HS-5 (cell line): ENCODE data around the gene DIAPH1.

Source experiments
- DNase-seq: peaks from one replicate; pipeline ENCODE4 v3.0.0-alpha.2; 2012; ENCODE audit warnings: low read depth

DIAPH1 gene

GRCh38 chr5:141618804-141619554 lies at the start of gene DIAPH1:
TSS of gene DIAPH1 (minus strand) at chr5:141619000. CDS start at chr5:141618914, 86 bp downstream.
- peak; percentile 69 for DNase-seq

- DNase-seq, result no peak
Measured at GRCh38 chr5:141665995-141666940, 47.5 kb upstream of the DIAPH1 start.

GRCh38 chr5:141664733-141665461 lies 46.1 kb upstream of the DIAPH1 start:
- no peak for DNase-seq

GRCh38 chr5:141663506-141663905 lies 44.7 kb upstream of the DIAPH1 start:
- no peak for DNase-seq

- no peak for DNase-seq
Measured at GRCh38 chr5:141662028-141662427, 43.2 kb upstream of the DIAPH1 start.

- DNase-seq, result peak; percentile 82
Measured at GRCh38 chr5:141657937-141658545, 39.2 kb upstream of the DIAPH1 start.

GRCh38 chr5:141657404-141657803 lies 38.6 kb upstream of the DIAPH1 start:
- no peak for DNase-seq

- no peak for DNase-seq
Measured at GRCh38 chr5:141656396-141656795, 37.6 kb upstream of the DIAPH1 start.

- no peak for DNase-seq
Measured at GRCh38 chr5:141655020-141655419, 36.2 kb upstream of the DIAPH1 start.

- peak; percentile 84 for DNase-seq
Measured at GRCh38 chr5:141654298-141654697, 35.5 kb upstream of the DIAPH1 start.

GRCh38 chr5:141651728-141652105 lies 32.9 kb upstream of the DIAPH1 start:
- DNase-seq, result no peak

- DNase-seq, result no peak
Measured at GRCh38 chr5:141650851-141651727, 32.3 kb upstream of the DIAPH1 start, which contains the start of gene FCHSD1. TSS of gene FCHSD1 (minus strand) at chr5:141651418. CDS start at chr5:141651368, 50 bp downstream.

- DNase-seq, result no peak
Measured at GRCh38 chr5:141649972-141650371, 31.2 kb upstream of the DIAPH1 start.

GRCh38 chr5:141649056-141649688 lies 30.4 kb upstream of the DIAPH1 start:
- DNase-seq, result no peak

GRCh38 chr5:141647851-141648250 lies 29.1 kb upstream of the DIAPH1 start:
- DNase-seq, result no peak

- no peak for DNase-seq
Measured at GRCh38 chr5:141647242-141647641, 28.4 kb upstream of the DIAPH1 start.

- no peak for DNase-seq
Measured at GRCh38 chr5:141646026-141646425, 27.2 kb upstream of the DIAPH1 start.

- peak; percentile 60 for DNase-seq
Measured at GRCh38 chr5:141641634-141642267, 23.0 kb upstream of the DIAPH1 start.

GRCh38 chr5:141640698-141641097 lies 21.9 kb upstream of the DIAPH1 start:
- DNase-seq, result no peak

GRCh38 chr5:141640051-141640415 lies 21.2 kb upstream of the DIAPH1 start:
- no peak for DNase-seq
